ENCODE results near the gene DICER1. TPM values are rescaled to one million over a fixed set of nuclear protein-coding genes. Genes with fewer than 3 reads are reported as not detected.

Gene DICER1
- total RNA-seq, 2 donors from 2014 or later: 25.0 to 29.4 TPM

DNA sequence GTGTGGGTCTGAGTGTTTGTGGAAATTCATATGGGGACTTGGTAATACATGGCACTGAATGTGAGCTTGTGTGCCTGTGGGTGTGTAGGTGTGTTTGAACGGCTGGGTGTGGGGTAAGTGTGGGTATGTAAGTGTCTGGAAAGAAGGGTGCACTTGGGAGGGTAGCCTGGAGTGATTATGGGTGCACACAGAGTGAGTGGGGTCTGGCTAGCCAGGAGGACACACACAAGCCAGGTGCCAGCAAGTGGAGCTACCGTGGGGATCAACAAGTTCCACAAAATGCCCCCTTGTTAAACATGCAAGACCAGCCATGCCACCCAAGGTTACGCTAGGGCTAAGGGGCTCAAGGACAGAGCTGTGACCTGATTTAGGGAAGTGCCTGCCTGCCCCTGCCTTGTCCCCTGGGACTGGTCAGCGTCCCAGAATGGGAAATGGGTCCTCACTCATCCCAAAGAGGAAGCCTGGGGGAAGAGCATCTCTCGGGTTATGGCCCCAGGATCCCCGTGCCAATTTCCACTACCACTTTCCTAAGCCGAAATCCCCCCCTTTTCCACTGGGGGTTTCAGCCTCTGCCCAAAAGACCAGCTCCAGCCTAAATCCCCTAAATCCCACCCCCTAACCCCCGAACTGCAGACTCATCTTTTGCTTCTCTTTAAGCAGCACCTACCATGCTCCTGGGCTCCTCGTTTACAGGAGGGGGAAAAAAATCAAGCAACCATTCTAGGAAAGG lies 118.6 kb downstream of the DICER1 start:
- no peak for ATAC-seq
- DNase-seq: no peak

DNA sequence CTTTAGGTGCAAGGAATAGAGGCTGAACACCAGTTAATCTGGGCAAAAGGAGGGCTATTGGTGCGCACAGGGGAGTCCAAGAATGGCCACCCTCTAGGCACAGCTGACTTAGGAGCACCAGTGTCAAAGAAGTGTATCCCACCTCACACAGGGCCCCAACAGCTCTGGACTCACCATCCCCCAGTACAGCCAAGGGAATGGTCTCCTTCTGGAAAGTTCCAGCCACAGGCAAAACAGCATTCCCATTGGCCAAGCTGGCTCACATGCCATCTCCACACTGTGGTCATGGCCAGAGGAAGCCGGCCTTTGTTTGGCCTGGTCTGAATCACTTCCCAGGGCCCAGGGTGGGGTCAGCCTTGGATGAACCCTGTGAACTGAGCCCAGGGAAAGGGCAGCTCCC lies 120.1 kb downstream of the DICER1 start:
- intact Hi-C loops (cut with DNase I): no loop called here
- no peak for DNase-seq
- ATAC-seq: no peak

More for the DNA sequence above, 118.6 kb downstream of the DICER1 start:
- intact Hi-C loops (cut with DNase I): no loop called here

Small RNA genes within 50 kb of the gene (microRNA-seq; reads per million reads assigned to microRNA genes)
- gene MIR3173: 0.60 to 0.82 reads per million in 2 donors

Other genes with a start within 250 kb of the DICER1 start
- 10 to 100 TPM; 11.1 to 13.2 TPM for gene CLMN, start 162.4 kb upstream of the DICER1 start, total RNA-seq